Panc1 (cell line): ENCODE data around the gene NEXN. TPM values are rescaled to one million over a fixed set of nuclear protein-coding genes. Genes with fewer than 3 reads are reported as not detected.

Experiments
- ATAC-seq: fragments of 200-7000 bp; cut with Tn5 transposase; 2 replicates; pipeline ENCODE4 v1.9.1; 2020; ENCODE audit warnings: mild to moderate bottlenecking, moderate library complexity
- BruUV-seq: library from RNA; stranded (reverse); fragments of 400-500 nt; replicated peaks from 2 replicates; lab custom pipeline; 2021; lab: Mats Ljungman, UMichigan
- CTCF ChIA-PET: fragments of 300-600 bp; sonication (Branson Sonifier 250); formaldehyde crosslinking; loops from one replicate; lab custom pipeline; 2022; ENCODE audit warnings: antibody characterized with exemption; lab: Charles Lee
- POLR2A ChIA-PET: fragments of 300-600 bp; sonication (Branson Sonifier 250); formaldehyde crosslinking; loops from one replicate; lab custom pipeline; 2022; ENCODE audit warnings: antibody characterized with exemption; lab: Charles Lee
- DNase-seq: peaks from one replicate; pipeline ENCODE4 v3.0.0-alpha.2; 2010; ENCODE audit warnings: low read depth, low spot score
- H3K27ac ChIP-seq: 2 replicates; pipeline ENCODE4 v1.5.1; 2011; ENCODE audit warnings: mild to moderate bottlenecking, low read length, inconsistent platforms
- H3K27me3 ChIP-seq: fragments of 200-500 bp; sonication (Bioruptor generic); 2 replicates; pipeline ENCODE4 v1.6.0; 2014; ENCODE audit warnings: low read length, inconsistent platforms; ENCODE audit not compliant: control insufficient read depth, insufficient read depth
- H3K36me3 ChIP-seq: fragments of 200-500 bp; sonication (Bioruptor generic); 2 replicates; pipeline ENCODE4 v1.5.1; 2014; ENCODE audit warnings: inconsistent platforms, mild to moderate bottlenecking, low read length, moderate library complexity; ENCODE audit not compliant: control insufficient read depth, insufficient read depth
- H3K4me1 ChIP-seq: 2 replicates; pipeline ENCODE4 v1.5.1; 2011; ENCODE audit warnings: inconsistent platforms, mild to moderate bottlenecking, low read length, moderate library complexity; ENCODE audit not compliant: control insufficient read depth, insufficient read depth
- H3K4me3 ChIP-seq, 2 experiments: 2 replicates each; pipeline ENCODE4 v1.5.1; 2011 to 2012; ENCODE audit warnings: low read depth in 2 of 2, low read length in 2 of 2, mild to moderate bottlenecking in 2 of 2, inconsistent platforms in 1 of 2, moderate library complexity in 1 of 2
- H3K9me3 ChIP-seq: fragments of 200-500 bp; sonication (Bioruptor generic); 2 replicates; pipeline ENCODE4 v1.5.1; 2014; ENCODE audit warnings: low read depth, mild to moderate bottlenecking, inconsistent platforms, low read length, moderate library complexity; ENCODE audit not compliant: control insufficient read depth, insufficient read depth
- POLR2AphosphoS5 ChIP-seq: IDR thresholded peaks from 2 replicates; pipeline ENCODE4 v1.6.1; 2012; ENCODE audit warnings: mild to moderate bottlenecking, low read depth, low read length, moderate library complexity
- SIN3A ChIP-seq: IDR thresholded peaks from 2 replicates; pipeline ENCODE4 v1.6.1; 2012; ENCODE audit warnings: low read depth, mild to moderate bottlenecking, low read length, moderate library complexity, borderline replicate concordance; ENCODE audit not compliant: insufficient read depth
- TCF7L2 ChIP-seq: IDR thresholded peaks from 2 replicates; pipeline ENCODE4 v1.6.1; 2011; ENCODE audit warnings: mild to moderate bottlenecking, low read depth, low read length, inconsistent platforms
- in situ Hi-C: cut with HindIII; loops from 2 replicates; pipeline ENCODE4 v1.10.0; 2016; ENCODE audit warnings: low sequenced_read_pairs, low pct_unique_long_range_greater_than_20kb
- intact Hi-C: fragments of 100-400 bp; cut with micrococcal nuclease; formaldehyde crosslinking; loops from one replicate; pipeline ENCODE4 v1.10.0; 2022; ENCODE audit not compliant: unreplicated experiment
- total RNA-seq: library from RNA; stranded (reverse); gene quantifications from one replicate; pipeline ENCODE4 v1.2.1, GENCODE V29; 2021; ENCODE audit not compliant: unreplicated experiment
- TF ChIP-seq, protein P1 (sequence below): fragments of 450-650 bp; IDR thresholded peaks from 2 replicates; pipeline ENCODE4 v1.5.1; 2017; ENCODE audit warnings: mild to moderate bottlenecking
- TF ChIP-seq, protein P2 (sequence below), 2 experiments: IDR thresholded peaks; 2 replicates each; pipeline ENCODE4 v1.6.1; 2011 to 2012; ENCODE audit warnings: low read depth in 2 of 2, control low read depth in 1 of 2, low read length in 1 of 2, mild to moderate bottlenecking in 1 of 2, moderate library complexity in 1 of 2; ENCODE audit not compliant: insufficient read depth in 1 of 2

Gene NEXN
- total RNA-seq, 1 experiment from 2014 or later: 5.4 TPM

DNA sequence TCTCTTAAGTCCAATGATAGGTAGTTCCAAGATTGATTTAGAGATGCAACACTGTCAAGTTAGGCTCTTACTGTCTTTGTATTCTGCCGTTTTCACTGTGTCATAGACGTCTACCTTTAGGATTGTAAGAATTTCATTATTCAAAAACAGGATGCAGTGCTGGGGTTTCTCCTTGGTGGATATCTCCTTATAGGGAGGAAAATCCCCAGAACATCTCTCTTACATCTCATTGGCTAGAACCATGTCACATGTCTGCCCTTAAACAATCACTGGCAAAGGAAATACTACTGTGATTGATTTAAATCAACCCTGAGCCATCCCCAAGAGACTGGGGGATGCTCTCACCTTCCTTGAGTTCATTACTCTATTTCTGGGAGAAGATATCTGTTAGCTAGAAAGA, 101.3 kb downstream of the NEXN start:
- Histone ChIP-seq H3K4me3 (no peak overlapping the region), H3K27ac (no peak overlapping the region), H3K9me3 (no peaks in the 10 kb centered on the region), H3K4me1 (0 out of 2 replicates have a peak, but pooled peaks cover 3% of the 10 kb centered on the region), H3K36me3 (no peaks in the 10 kb centered on the region), H3K27me3 (no peaks in the 10 kb centered on the region)
- POLR2A ChIA-PET: no interaction called here
- in situ Hi-C loops: no loop called here
- ATAC-seq (no peak), DNase-seq (no peak)
- CTCF ChIA-PET: no interaction called here
- TF ChIP-seq SIN3A: no peak
- TF ChIP-seq, protein P1, sequence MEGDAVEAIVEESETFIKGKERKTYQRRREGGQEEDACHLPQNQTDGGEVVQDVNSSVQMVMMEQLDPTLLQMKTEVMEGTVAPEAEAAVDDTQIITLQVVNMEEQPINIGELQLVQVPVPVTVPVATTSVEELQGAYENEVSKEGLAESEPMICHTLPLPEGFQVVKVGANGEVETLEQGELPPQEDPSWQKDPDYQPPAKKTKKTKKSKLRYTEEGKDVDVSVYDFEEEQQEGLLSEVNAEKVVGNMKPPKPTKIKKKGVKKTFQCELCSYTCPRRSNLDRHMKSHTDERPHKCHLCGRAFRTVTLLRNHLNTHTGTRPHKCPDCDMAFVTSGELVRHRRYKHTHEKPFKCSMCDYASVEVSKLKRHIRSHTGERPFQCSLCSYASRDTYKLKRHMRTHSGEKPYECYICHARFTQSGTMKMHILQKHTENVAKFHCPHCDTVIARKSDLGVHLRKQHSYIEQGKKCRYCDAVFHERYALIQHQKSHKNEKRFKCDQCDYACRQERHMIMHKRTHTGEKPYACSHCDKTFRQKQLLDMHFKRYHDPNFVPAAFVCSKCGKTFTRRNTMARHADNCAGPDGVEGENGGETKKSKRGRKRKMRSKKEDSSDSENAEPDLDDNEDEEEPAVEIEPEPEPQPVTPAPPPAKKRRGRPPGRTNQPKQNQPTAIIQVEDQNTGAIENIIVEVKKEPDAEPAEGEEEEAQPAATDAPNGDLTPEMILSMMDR: no peak
- no peak for TF ChIP-seq TCF7L2
- TF ChIP-seq, protein P2, sequence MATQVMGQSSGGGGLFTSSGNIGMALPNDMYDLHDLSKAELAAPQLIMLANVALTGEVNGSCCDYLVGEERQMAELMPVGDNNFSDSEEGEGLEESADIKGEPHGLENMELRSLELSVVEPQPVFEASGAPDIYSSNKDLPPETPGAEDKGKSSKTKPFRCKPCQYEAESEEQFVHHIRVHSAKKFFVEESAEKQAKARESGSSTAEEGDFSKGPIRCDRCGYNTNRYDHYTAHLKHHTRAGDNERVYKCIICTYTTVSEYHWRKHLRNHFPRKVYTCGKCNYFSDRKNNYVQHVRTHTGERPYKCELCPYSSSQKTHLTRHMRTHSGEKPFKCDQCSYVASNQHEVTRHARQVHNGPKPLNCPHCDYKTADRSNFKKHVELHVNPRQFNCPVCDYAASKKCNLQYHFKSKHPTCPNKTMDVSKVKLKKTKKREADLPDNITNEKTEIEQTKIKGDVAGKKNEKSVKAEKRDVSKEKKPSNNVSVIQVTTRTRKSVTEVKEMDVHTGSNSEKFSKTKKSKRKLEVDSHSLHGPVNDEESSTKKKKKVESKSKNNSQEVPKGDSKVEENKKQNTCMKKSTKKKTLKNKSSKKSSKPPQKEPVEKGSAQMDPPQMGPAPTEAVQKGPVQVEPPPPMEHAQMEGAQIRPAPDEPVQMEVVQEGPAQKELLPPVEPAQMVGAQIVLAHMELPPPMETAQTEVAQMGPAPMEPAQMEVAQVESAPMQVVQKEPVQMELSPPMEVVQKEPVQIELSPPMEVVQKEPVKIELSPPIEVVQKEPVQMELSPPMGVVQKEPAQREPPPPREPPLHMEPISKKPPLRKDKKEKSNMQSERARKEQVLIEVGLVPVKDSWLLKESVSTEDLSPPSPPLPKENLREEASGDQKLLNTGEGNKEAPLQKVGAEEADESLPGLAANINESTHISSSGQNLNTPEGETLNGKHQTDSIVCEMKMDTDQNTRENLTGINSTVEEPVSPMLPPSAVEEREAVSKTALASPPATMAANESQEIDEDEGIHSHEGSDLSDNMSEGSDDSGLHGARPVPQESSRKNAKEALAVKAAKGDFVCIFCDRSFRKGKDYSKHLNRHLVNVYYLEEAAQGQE (IDR thresholded peaks at IDR 0.05; ENCODE audit: insufficient read depth in 1 of 2, low read depth in 2 of 2, low read length in 1 of 2): no peak
- no peak for TF ChIP-seq POLR2AphosphoS5
- no TSS peak for BruUV-seq
- intact Hi-C loops: no loop called here

DNA sequence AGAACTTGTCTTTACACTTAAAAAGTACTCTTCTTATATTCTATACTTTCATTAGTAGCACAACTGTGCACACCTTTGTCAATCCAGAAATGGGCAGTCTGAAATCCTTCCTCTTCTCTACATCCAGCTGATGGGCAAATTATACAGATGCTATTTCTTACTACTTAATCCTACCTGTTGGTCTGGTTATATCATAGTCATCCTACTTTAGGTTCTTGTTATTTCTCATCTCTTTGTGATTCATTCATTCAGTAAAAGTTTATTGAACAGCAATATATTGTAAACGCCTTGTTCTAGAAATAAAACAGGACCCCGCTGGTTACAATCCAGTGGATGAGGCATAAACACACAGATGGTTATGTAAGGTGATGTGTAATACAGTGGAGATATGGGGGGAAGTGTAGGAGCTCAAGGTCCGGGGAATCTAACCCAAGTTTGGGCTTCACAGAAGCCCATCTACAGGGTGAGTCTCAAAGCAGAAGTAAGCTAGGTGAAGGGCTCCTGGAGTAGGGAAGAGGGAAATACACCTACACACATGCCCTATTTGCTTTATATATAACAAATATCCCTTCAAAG, 102.3 kb downstream of the NEXN start:
- no peak for ATAC-seq
- POLR2A ChIA-PET: no interaction called here
- Histone ChIP-seq H3K36me3 (no peaks in the 10 kb centered on the region), H3K27ac (no peak overlapping the region), H3K4me1 (0 out of 2 replicates have a peak, but pooled peaks cover 3% of the 10 kb centered on the region), H3K4me3 (no peak overlapping the region), H3K27me3 (no peaks in the 10 kb centered on the region), H3K9me3 (no peaks in the 10 kb centered on the region)
- BruUV-seq: no TSS peak
- CTCF ChIA-PET: interaction anchor here (0.6 kb wide), 1 partner anchor 254 kb away, joined by 5 read pairs; no protein-coding TSS in a partner anchor
- DNase-seq: no peak
- intact Hi-C loops: no loop called here
- TF ChIP-seq, protein P1: no peak
- TF ChIP-seq POLR2AphosphoS5 (no peak), TCF7L2 (no peak), SIN3A (no peak)
- TF ChIP-seq, protein P2 (IDR thresholded peaks at IDR 0.05; ENCODE audit: insufficient read depth in 1 of 2, low read depth in 2 of 2, low read length in 1 of 2): no peak
- in situ Hi-C loops: no loop called here
